ENCODE measurements around the gene RGS3. TPM values are rescaled to one million over a fixed set of nuclear protein-coding genes. Genes with fewer than 3 reads are reported as not detected.

The RGS3 gene
- total and polyA plus RNA-seq, 10 of the 15 experiments (the other 5 are each of a cell fraction or from before 2014, with no cell fraction given): 2.9 to 138 (median 28.8) TPM

DNA sequence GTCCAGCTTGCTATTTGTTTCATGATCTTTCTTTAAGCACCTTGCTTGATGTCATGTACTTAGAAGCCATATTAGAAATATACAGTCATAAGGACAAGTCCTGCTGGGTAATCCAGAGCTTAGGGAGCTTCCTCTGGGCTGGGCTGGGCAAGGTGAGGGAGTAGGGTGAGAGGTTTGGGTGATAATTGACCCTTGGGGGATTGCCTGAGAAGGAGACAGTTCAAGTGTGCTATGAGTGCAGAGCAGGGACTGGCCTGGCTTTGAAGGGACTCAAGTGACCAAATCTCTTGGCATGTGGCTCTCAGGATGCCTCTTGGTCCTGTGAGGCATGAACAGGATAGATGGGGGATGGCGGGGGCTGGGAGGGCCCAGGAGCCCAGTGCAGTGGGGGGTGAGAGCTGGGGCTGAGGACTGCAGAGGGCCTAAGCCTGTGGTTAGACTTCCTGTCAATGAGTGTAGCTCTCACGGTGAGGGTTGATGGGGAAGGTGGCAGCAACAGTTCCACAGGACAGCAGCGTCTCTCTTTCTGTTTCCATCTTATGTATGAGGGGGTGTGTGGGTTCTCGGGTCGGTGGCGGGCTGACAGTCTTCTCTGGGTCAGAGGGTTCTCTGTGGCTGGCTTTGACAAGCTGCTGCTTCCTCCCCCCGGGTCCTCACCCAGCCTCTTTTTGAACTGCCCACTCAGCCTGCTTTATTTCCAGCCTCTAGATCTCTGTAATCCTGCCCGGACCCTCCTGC is 53.5 kb downstream of the RGS3 start (continued):
- TF ChIP-seq, protein P1, sequence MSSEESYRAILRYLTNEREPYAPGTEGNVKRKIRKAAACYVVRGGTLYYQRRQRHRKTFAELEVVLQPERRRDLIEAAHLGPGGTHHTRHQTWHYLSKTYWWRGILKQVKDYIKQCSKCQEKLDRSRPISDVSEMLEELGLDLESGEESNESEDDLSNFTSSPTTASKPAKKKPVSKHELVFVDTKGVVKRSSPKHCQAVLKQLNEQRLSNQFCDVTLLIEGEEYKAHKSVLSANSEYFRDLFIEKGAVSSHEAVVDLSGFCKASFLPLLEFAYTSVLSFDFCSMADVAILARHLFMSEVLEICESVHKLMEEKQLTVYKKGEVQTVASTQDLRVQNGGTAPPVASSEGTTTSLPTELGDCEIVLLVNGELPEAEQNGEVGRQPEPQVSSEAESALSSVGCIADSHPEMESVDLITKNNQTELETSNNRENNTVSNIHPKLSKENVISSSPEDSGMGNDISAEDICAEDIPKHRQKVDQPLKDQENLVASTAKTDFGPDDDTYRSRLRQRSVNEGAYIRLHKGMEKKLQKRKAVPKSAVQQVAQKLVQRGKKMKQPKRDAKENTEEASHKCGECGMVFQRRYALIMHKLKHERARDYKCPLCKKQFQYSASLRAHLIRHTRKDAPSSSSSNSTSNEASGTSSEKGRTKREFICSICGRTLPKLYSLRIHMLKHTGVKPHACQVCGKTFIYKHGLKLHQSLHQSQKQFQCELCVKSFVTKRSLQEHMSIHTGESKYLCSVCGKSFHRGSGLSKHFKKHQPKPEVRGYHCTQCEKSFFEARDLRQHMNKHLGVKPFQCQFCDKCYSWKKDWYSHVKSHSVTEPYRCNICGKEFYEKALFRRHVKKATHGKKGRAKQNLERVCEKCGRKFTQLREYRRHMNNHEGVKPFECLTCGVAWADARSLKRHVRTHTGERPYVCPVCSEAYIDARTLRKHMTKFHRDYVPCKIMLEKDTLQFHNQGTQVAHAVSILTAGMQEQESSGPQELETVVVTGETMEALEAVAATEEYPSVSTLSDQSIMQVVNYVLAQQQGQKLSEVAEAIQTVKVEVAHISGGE (CRISPR knock-in tag; IDR thresholded peaks at IDR 0.05): no peak
- no peak for TF ChIP-seq NFYA (IDR thresholded peaks at IDR 0.05; ENCODE audit: borderline replicate concordance, low read depth, low read length)
- peak; percentile 85 to 90 for TF ChIP-seq IKZF2 (IDR thresholded peaks at IDR 0.05)
- TF ChIP-seq ETV6 (conservative IDR thresholded peaks at IDR 0.05 in 1 of 2, IDR thresholded peaks at IDR 0.05 in 1 of 2; ENCODE audit: borderline replicate concordance in 1 of 2, low read depth in 1 of 2): peak in 1 of 2 experiments; percentile 75; a peak in 2 of 4 replicates
- TF ChIP-seq, protein P2, sequence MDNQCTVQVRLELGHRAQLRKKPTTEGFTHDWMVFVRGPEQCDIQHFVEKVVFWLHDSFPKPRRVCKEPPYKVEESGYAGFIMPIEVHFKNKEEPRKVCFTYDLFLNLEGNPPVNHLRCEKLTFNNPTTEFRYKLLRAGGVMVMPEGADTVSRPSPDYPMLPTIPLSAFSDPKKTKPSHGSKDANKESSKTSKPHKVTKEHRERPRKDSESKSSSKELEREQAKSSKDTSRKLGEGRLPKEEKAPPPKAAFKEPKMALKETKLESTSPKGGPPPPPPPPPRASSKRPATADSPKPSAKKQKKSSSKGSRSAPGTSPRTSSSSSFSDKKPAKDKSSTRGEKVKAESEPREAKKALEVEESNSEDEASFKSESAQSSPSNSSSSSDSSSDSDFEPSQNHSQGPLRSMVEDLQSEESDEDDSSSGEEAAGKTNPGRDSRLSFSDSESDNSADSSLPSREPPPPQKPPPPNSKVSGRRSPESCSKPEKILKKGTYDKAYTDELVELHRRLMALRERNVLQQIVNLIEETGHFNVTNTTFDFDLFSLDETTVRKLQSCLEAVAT (IDR thresholded peaks at IDR 0.05): peak; percentile 85
- TF ChIP-seq NFYB (IDR thresholded peaks at IDR 0.05; ENCODE audit: insufficient read depth, low read depth, low read length): no peak
- TF ChIP-seq, protein P3, sequence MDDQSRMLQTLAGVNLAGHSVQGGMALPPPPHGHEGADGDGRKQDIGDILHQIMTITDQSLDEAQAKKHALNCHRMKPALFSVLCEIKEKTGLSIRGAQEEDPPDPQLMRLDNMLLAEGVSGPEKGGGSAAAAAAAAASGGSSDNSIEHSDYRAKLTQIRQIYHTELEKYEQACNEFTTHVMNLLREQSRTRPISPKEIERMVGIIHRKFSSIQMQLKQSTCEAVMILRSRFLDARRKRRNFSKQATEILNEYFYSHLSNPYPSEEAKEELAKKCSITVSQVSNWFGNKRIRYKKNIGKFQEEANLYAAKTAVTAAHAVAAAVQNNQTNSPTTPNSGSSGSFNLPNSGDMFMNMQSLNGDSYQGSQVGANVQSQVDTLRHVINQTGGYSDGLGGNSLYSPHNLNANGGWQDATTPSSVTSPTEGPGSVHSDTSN (IDR thresholded peaks at IDR 0.05; ENCODE audit: insufficient replicate concordance, low read depth, low read length): peak; percentile 55
- TF ChIP-seq POU2F2 (IDR thresholded peaks at IDR 0.05; ENCODE audit: borderline replicate concordance, low read depth, low read length): peak; percentile 78; the same call in 1 of the 3 replicates
- no peak for TF ChIP-seq TARDBP (IDR thresholded peaks at IDR 0.05; ENCODE audit: borderline replicate concordance)
- no peak for TF ChIP-seq CHD4 (IDR thresholded peaks at IDR 0.05)
- TF ChIP-seq, protein P4, sequence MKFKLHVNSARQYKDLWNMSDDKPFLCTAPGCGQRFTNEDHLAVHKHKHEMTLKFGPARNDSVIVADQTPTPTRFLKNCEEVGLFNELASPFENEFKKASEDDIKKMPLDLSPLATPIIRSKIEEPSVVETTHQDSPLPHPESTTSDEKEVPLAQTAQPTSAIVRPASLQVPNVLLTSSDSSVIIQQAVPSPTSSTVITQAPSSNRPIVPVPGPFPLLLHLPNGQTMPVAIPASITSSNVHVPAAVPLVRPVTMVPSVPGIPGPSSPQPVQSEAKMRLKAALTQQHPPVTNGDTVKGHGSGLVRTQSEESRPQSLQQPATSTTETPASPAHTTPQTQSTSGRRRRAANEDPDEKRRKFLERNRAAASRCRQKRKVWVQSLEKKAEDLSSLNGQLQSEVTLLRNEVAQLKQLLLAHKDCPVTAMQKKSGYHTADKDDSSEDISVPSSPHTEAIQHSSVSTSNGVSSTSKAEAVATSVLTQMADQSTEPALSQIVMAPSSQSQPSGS (IDR thresholded peaks at IDR 0.05; ENCODE audit: low read length): peak; percentile 73; the same call in 1 of the 2 replicates
- peak; percentile 70 for TF ChIP-seq CREB1 (IDR thresholded peaks at IDR 0.05; ENCODE audit: low read depth)
- TF ChIP-seq RB1 (IDR thresholded peaks at IDR 0.05; ENCODE audit: borderline replicate concordance): no peak
- TF ChIP-seq ZNF622 (IDR thresholded peaks at IDR 0.05): no peak
- no peak for TF ChIP-seq CHD1 (IDR thresholded peaks at IDR 0.05; ENCODE audit: low read depth, low read length)
- TF ChIP-seq BRCA1 (IDR thresholded peaks at IDR 0.05; ENCODE audit: low read depth, low read length): no peak
- no peak for TF ChIP-seq EZH2 (IDR thresholded peaks at IDR 0.05; ENCODE audit: borderline replicate concordance, control insufficient read depth, low read depth, low read length)
- no peak for TF ChIP-seq RBBP5 (conservative IDR thresholded peaks at IDR 0.05)
- no peak for TF ChIP-seq PML (IDR thresholded peaks at IDR 0.05; ENCODE audit: low read length)
- peak; percentile 33; the same call in 1 of the 2 replicates for TF ChIP-seq SPI1 (IDR thresholded peaks at IDR 0.05; ENCODE audit: borderline replicate concordance, insufficient read depth, low read depth, low read length)
- TF ChIP-seq ZNF217 (IDR thresholded peaks at IDR 0.05): no peak
- TF ChIP-seq MXI1 (IDR thresholded peaks at IDR 0.05; ENCODE audit: low read depth, low read length): peak; percentile 47
- peak; percentile 74 for TF ChIP-seq DPF2 (IDR thresholded peaks at IDR 0.05)
- peak; percentile 89 for TF ChIP-seq MTA2 (IDR thresholded peaks at IDR 0.05; ENCODE audit: low read depth)

Data from GM12878 (cell line).